Heart right ventricle (tissue), 16 donors: ENCODE results near the gene CNKSR2. TPM values are rescaled to one million over a fixed set of nuclear protein-coding genes. Genes with fewer than 3 reads are reported as not detected.

ENCODE experiments used
- ATAC-seq, 8 donors: fragments of 200-7000 bp; cut with Tn5 transposase; one replicate each; pipeline ENCODE4 v1.9.1; 2020; ENCODE audit warnings: mild to moderate bottlenecking in 8 of 8, moderate library complexity in 8 of 8, moderate number of reproducible peaks in 1 of 8
- DNase-seq, 2 donors: peaks; one replicate each; pipeline ENCODE4 v3.0.0-alpha.2; 2020
- H3K27ac ChIP-seq, 10 donors: fragments of 200-600 bp; sonication (generic) in 2 of 10; one replicate each; pipeline versions ENCODE4 v1.5.0 to v1.8.0; 2020 to 2022; ENCODE audit warnings: mild to moderate bottlenecking in 3 of 10
- H3K27me3 ChIP-seq, 7 donors: fragments of 200-600 bp; one replicate each; pipeline ENCODE4 v1.8.0; 2021 to 2022; ENCODE audit warnings: mild to moderate bottlenecking in 2 of 7
- H3K36me3 ChIP-seq, 9 donors: fragments of 200-600 bp; sonication (generic) in 1 of 9; one replicate each; pipeline versions ENCODE4 v1.5.0 to v1.8.0; 2020 to 2022; ENCODE audit warnings: mild to moderate bottlenecking in 2 of 9
- H3K4me1 ChIP-seq, 9 donors: fragments of 200-600 bp; sonication (generic) in 1 of 9; one replicate each; pipeline versions ENCODE4 v1.5.0 to v1.8.0; 2020 to 2022; ENCODE audit warnings: mild to moderate bottlenecking in 4 of 9
- H3K4me3 ChIP-seq, 10 donors: fragments of 200-600 bp; sonication (generic) in 2 of 10; one replicate each; pipeline versions ENCODE4 v1.5.0 to v1.8.0; 2020 to 2022; ENCODE audit warnings: mild to moderate bottlenecking in 7 of 10, moderate library complexity in 2 of 10
- H3K9me3 ChIP-seq, 11 donors: fragments of 200-600 bp in 10 of 11; sonication (generic) in 2 of 11; one replicate each; pipeline versions ENCODE4 v1.5.0 to v1.8.0; 2013 to 2022; ENCODE audit warnings: mild to moderate bottlenecking in 2 of 11, control low read depth in 1 of 11, moderate library complexity in 1 of 11
- CTCF ChIP-seq, 9 donors: fragments of 200-600 bp; sonication (generic) in 2 of 9; IDR thresholded peaks; one replicate each; pipeline versions ENCODE4 v1.5.0 to v1.8.0; 2021 to 2022; ENCODE audit warnings: antibody characterized with exemption in 9 of 9, mild to moderate bottlenecking in 5 of 9, moderate library complexity in 1 of 9
- WGBS, 2 donors: extraction: QIAGEN DNeasy Blood & Tissue Kit; methylation state at CpG; one replicate each; pipeline ENCODE4 v1.1.7; 2013; ENCODE audit warnings: inconsistent platforms in 1 of 2; 5-methylcytosine and 5-hydroxymethylcytosine counted together
- intact Hi-C, 10 donors: fragments of 100-400 bp; cut with DNase I; formaldehyde crosslinking; loops; one replicate each; pipeline versions ENCODE4 v1.11.1 to v1.14.2; 2022
- polyA plus RNA-seq, 2 donors: library from polyadenylated mRNA; stranded (reverse); fragments of 200-250 nt; gene quantifications; one replicate each; pipeline ENCODE4 v1.2.3, GENCODE V29; 2013
- total RNA-seq, 10 donors: library from RNA; stranded (reverse); fragmentation: NEBNext Ultra II Directional in 3 of 10; extraction: Animal tissue kit (Norgen Biotek cat#: 25700) in 3 of 10; gene quantifications; one replicate each; pipeline versions ENCODE4 v1.2.1 to v1.2.4, GENCODE V29; 2021 to 2023
- donor health status: Arrhythmogenic right ventricular cardiomyopathy.
- donor health status: ischemic (EF 13 %, LVEDD 7.1; RV severe dilation, severe dysfunction).
- donor health status: healthy with polysubstance abuse.
- donor health status: DM: no; HTN: yes; CAD: no.
- donor health status: DM: no; HTN: no; CAD: no.
- donor health status: ischemic (EF 25% LVEDD 6.9; RV normal size, moderate dysfunction).
- donor health status: ischemic (EF 25% LVEDD 5.7; RV mildly dilated, moderate dysfunction).
- donor health status: healthy.
- donor health status: DM: yes; HTN: yes; CAD: no.
- donor health status: Ischemic cardiomyopathy.
- donor health status: ischemic (EF 35%, LVEDD 5.7; RV mildly dilated, moderate dysfunction).
- donor health status: nonischemic (EF 11% LVEDD 7.7; RV severe dilation, severe dysfunction).
- donor health status: DM: yes; HTN: yes; CAD: no.
- donor health status: PGD.
- donor health status: ischemic (EF 29% LVEDD 5.4; RV normal size, mild dysfunction).
- donor health status: nonischemic (EF 23%, LVEDD 6.1; RV moderate dilation, normal function).

CNKSR2 gene
- total and polyA plus RNA-seq, 12 donors, result 0.03 to 1.6 (median 0.44) TPM

- Histone ChIP-seq H3K9me3 (no peaks in the 10 kb centered on the region), H3K4me1 (no peaks in the 10 kb centered on the region), H3K36me3 (no peaks in the 10 kb centered on the region), H3K4me3 (no peak overlapping the region), H3K27me3 (no peaks in the 10 kb centered on the region), H3K27ac (no peak overlapping the region)
- ATAC-seq (no peak), DNase-seq (no peak)
- 75 to 90% methylated on average over 1 of the region's 1 CpG for WGBS, 2 donors
- TF ChIP-seq CTCF (IDR thresholded peaks at IDR 0.05), result no peak
- intact Hi-C loops, result no loop called here
These were observed 309.7 kb downstream of the CNKSR2 start for GRCh38 chrX:21683941-21684340.

GRCh38 chrX:21691512-21692018 is 317.3 kb downstream of the CNKSR2 start:
- ATAC-seq (no peak), DNase-seq (no peak)
- no peaks in the 10 kb centered on the region for H3K9me3 ChIP-seq
- H3K4me3 ChIP-seq, result no peak overlapping the region
- no peak overlapping the region for H3K27ac ChIP-seq
- H3K36me3 ChIP-seq, result no peaks in the 10 kb centered on the region
- intact Hi-C loops, result no loop called here
- no peaks in the 10 kb centered on the region for H3K4me1 ChIP-seq
- 91 to 93% methylated on average over 3 of the region's 3 CpGs for WGBS, 2 donors
- TF ChIP-seq CTCF (IDR thresholded peaks at IDR 0.05), result no peak
- H3K27me3 ChIP-seq, result no peaks in the 10 kb centered on the region

- H3K36me3 ChIP-seq, result no peaks in the 10 kb centered on the region
- no peak overlapping the region for H3K27ac ChIP-seq
- ATAC-seq (no peak), DNase-seq (no peak)
- no peaks in the 10 kb centered on the region for H3K27me3 ChIP-seq
- no peaks in the 10 kb centered on the region for H3K4me1 ChIP-seq
- no peak overlapping the region for H3K4me3 ChIP-seq
- intact Hi-C loops, result no loop called here
- no peak for TF ChIP-seq CTCF (IDR thresholded peaks at IDR 0.05)
- H3K9me3 ChIP-seq, result no peaks in the 10 kb centered on the region
- 62 to 64% methylated on average over 4 of the region's 4 CpGs for WGBS, 2 donors
These were observed 324.1 kb downstream of the CNKSR2 start for GRCh38 chrX:21698272-21698671.

GRCh38 chrX:21699136-21699535 is 324.9 kb downstream of the CNKSR2 start:
- H3K4me1 ChIP-seq, result no peaks in the 10 kb centered on the region
- no peak overlapping the region for H3K27ac ChIP-seq
- H3K9me3 ChIP-seq, result no peaks in the 10 kb centered on the region
- no peaks in the 10 kb centered on the region for H3K36me3 ChIP-seq
- 35 to 44% methylated on average over 3 of the region's 3 CpGs for WGBS, 2 donors
- DNase-seq (no peak), ATAC-seq (no peak)
- no peak overlapping the region for H3K4me3 ChIP-seq
- no peak for TF ChIP-seq CTCF (IDR thresholded peaks at IDR 0.05)
- no peaks in the 10 kb centered on the region for H3K27me3 ChIP-seq
- intact Hi-C loops, result no loop called here
